Measurements from ENCODE around the gene APOBR. TPM values are rescaled to one million over a fixed set of nuclear protein-coding genes. Genes with fewer than 3 reads are reported as not detected.

Gene APOBR
- total RNA-seq, 2 donors from 2014 or later = 1.1 to 3.4 TPM

DNA sequence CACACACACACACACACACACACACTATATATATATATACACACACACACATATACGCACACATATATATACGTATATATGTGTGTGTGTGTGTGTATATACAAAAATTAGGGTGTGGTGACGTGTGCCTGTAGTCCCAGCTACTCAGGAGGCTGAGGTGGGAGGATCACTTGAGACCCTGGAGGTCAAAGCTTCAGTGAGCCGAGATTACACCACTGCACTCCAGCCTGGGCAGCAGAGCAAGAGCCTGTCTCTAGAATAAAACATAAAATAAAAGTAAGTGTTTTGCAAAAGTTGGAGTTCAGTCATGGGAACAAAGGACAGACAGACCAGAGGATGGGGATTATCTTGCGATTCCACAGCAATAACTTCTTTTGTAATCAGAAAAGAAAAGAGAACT, 33.5 kb downstream of the APOBR start:
- Histone ChIP-seq H3K4me1 (ENCODE audit: control insufficient read depth in 1 of 2, low read depth in 2 of 2) (peaks cover 7% of the 10 kb centered on the region in 2 donors), H3K9me3 (no peaks in the 10 kb centered on the region), H3K27ac (no peak overlapping the region), H3K27me3 (replicated peaks; ENCODE audit: insufficient read depth) (no peaks in the 10 kb centered on the region), H3K4me3 (no peak overlapping the region), H3K36me3 (no peaks in the 10 kb centered on the region)
- TF ChIP-seq, protein P1, sequence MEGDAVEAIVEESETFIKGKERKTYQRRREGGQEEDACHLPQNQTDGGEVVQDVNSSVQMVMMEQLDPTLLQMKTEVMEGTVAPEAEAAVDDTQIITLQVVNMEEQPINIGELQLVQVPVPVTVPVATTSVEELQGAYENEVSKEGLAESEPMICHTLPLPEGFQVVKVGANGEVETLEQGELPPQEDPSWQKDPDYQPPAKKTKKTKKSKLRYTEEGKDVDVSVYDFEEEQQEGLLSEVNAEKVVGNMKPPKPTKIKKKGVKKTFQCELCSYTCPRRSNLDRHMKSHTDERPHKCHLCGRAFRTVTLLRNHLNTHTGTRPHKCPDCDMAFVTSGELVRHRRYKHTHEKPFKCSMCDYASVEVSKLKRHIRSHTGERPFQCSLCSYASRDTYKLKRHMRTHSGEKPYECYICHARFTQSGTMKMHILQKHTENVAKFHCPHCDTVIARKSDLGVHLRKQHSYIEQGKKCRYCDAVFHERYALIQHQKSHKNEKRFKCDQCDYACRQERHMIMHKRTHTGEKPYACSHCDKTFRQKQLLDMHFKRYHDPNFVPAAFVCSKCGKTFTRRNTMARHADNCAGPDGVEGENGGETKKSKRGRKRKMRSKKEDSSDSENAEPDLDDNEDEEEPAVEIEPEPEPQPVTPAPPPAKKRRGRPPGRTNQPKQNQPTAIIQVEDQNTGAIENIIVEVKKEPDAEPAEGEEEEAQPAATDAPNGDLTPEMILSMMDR (IDR thresholded peaks at IDR 0.05) = no peak
- DNase-seq (ENCODE audit: low spot score) = no peak
- no peak for ATAC-seq (ENCODE audit: insufficient number of reproducible peaks, low FRiP score, low read depth)

- Histone ChIP-seq H3K4me1 (ENCODE audit: control insufficient read depth in 1 of 2, low read depth in 2 of 2) (peaks cover 7 to 12% of the 10 kb centered on the region in 2 donors), H3K27ac (no peak overlapping the region), H3K36me3 (no peaks in the 10 kb centered on the region), H3K9me3 (no peaks in the 10 kb centered on the region), H3K27me3 (replicated peaks; ENCODE audit: insufficient read depth) (no peaks in the 10 kb centered on the region), H3K4me3 (no peak overlapping the region)
- TF ChIP-seq, protein P1 (IDR thresholded peaks at IDR 0.05) = no peak
- ATAC-seq (ENCODE audit: insufficient number of reproducible peaks, low FRiP score, low read depth) (no peak), DNase-seq (ENCODE audit: low spot score) (no peak)
Measured at GRCh38 chr16:28528463-28528867, 34.0 kb downstream of the APOBR start.

GRCh38 chr16:28529124-28529523, 34.7 kb downstream of the APOBR start:
- no peak for DNase-seq (ENCODE audit: low spot score)
- Histone ChIP-seq H3K27me3 (replicated peaks; ENCODE audit: insufficient read depth) (no peaks in the 10 kb centered on the region), H3K27ac (no peak overlapping the region), H3K9me3 (no peaks in the 10 kb centered on the region), H3K4me3 (no peak overlapping the region), H3K36me3 (no peaks in the 10 kb centered on the region), H3K4me1 (ENCODE audit: control insufficient read depth in 1 of 2, low read depth in 2 of 2) (peaks cover 9 to 12% of the 10 kb centered on the region in 2 donors)
- TF ChIP-seq, protein P1 (IDR thresholded peaks at IDR 0.05) = no peak
- no peak for ATAC-seq (ENCODE audit: insufficient number of reproducible peaks, low FRiP score, low read depth)

GRCh38 chr16:28531777-28532744, 37.6 kb downstream of the APOBR start:
- DNase-seq (ENCODE audit: low spot score) = peak; percentile 28
- Histone ChIP-seq H3K4me1 (ENCODE audit: control insufficient read depth in 1 of 2, low read depth in 2 of 2) (peaks cover 21 to 26% of the 10 kb centered on the region in 2 donors), H3K4me3 (no peak overlapping the region), H3K9me3 (no peaks in the 10 kb centered on the region), H3K27me3 (replicated peaks; ENCODE audit: insufficient read depth) (no peaks in the 10 kb centered on the region), H3K36me3 (peaks cover 18% of the 10 kb centered on the region), H3K27ac (peak overlapping the region; percentile 45 to 58)
- ATAC-seq (ENCODE audit: insufficient number of reproducible peaks, low FRiP score, low read depth) = peak; percentile 30
- TF ChIP-seq, protein P1 (IDR thresholded peaks at IDR 0.05) = no peak

DNA sequence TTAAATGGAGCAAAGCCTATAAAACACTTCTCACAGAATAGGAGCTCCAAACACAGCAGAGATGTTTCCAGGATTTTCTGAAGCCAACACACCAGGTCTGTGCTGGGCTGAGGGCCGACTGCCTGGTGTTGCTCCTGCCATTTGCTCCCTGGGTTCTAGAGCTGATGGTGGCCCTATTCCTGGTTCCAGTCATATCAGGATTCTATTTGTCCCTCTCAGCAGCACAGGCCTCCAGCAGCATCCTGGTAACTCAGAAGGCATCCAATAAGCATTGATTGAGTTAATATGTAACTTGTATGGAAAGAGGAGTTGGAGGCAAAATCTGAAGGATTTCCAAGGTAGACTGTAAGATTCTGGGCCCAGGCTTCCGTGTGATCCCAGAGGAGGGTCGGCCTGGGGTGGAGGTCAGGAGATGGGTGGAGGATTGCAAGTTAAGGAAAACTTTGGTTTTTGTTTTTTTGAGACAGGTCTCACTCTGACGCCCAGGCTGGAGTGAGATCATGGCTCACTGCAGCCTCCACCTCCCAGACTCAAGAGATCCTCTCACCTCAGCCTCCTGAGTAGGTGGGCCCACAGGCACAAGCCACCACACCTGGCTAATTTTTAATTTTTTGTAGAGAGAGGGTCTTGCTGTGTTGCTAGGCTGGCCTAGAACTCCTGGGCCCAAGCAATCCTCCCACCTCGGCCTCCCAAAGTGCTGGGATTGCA, 38.7 kb downstream of the APOBR start:
- peaks cover 22% of the 10 kb centered on the region for H3K36me3 ChIP-seq
- peaks cover 30 to 37% of the 10 kb centered on the region in 2 donors for H3K4me1 ChIP-seq (ENCODE audit: control insufficient read depth in 1 of 2, low read depth in 2 of 2)
- no peaks in the 10 kb centered on the region for H3K9me3 ChIP-seq
- H3K4me3 ChIP-seq = no peak overlapping the region
- H3K27me3 ChIP-seq (replicated peaks; ENCODE audit: insufficient read depth) = no peaks in the 10 kb centered on the region
- TF ChIP-seq, protein P1 (IDR thresholded peaks at IDR 0.05) = no peak
- ATAC-seq (ENCODE audit: insufficient number of reproducible peaks, low FRiP score, low read depth) = no peak
- peak overlapping the region; percentile 45 to 58 for H3K27ac ChIP-seq
- no peak for DNase-seq (ENCODE audit: low spot score)
